ENCODE measurements around the gene ZNF493. TPM values are rescaled to one million over a fixed set of nuclear protein-coding genes. Genes with fewer than 3 reads are reported as not detected.

ZNF493 gene
- total RNA-seq, 4 donors from 2014 or later: 30.2 to 41.9 (median 34.9) TPM

GRCh38 chr19:21402303-21402985, 5.5 kb downstream of the ZNF493 start:
- TF ChIP-seq CTCF (IDR thresholded peaks at IDR 0.05; ENCODE audit: low read depth): no peak

GRCh38 chr19:21410166-21410565, 13.2 kb downstream of the ZNF493 start:
- no peak for TF ChIP-seq CTCF (IDR thresholded peaks at IDR 0.05; ENCODE audit: low read depth)

- TF ChIP-seq CTCF (IDR thresholded peaks at IDR 0.05; ENCODE audit: low read depth): no peak
Measured at GRCh38 chr19:21422244-21422643, 25.3 kb downstream of the ZNF493 start.

- TF ChIP-seq CTCF (IDR thresholded peaks at IDR 0.05; ENCODE audit: low read depth): no peak
Measured at GRCh38 chr19:21423057-21424041, 26.4 kb downstream of the ZNF493 start.

GRCh38 chr19:21430675-21431074, 33.7 kb downstream of the ZNF493 start:
- TF ChIP-seq CTCF (IDR thresholded peaks at IDR 0.05; ENCODE audit: low read depth): no peak

GRCh38 chr19:21432590-21432989, 35.7 kb downstream of the ZNF493 start:
- TF ChIP-seq CTCF (IDR thresholded peaks at IDR 0.05; ENCODE audit: low read depth): no peak

GRCh38 chr19:21434516-21434915, 37.6 kb downstream of the ZNF493 start:
- no peak for TF ChIP-seq CTCF (IDR thresholded peaks at IDR 0.05; ENCODE audit: low read depth)

All from subcutaneous adipose tissue (tissue), 4 donors.